IMR-90 (cell line): ENCODE data around the gene RLN3. TPM values are rescaled to one million over a fixed set of nuclear protein-coding genes. Genes with fewer than 3 reads are reported as not detected.
"Not testable (repeated sequence)": the region's sequence is repeated elsewhere in the genome, so short reads cannot be mapped to it uniquely, and the experiment has no call there.

ENCODE experiments used
- ATAC-seq: fragments of 200-7000 bp; cut with Tn5 transposase; 2 replicates; pipeline ENCODE4 v1.9.1; 2020; ENCODE audit warnings: low read depth, mild to moderate bottlenecking, moderate library complexity
- BruUV-seq: library from RNA; stranded (reverse); fragments of 400-500 nt; replicated peaks from 2 replicates; lab custom pipeline; 2021; lab: Mats Ljungman, UMichigan
- CTCF ChIA-PET: fragments of 300-600 bp; formaldehyde crosslinking; extraction: SDS; loops from one replicate; lab custom pipeline; 2021; ENCODE audit warnings: antibody characterized with exemption; lab: Yijun Ruan, JAX
- POLR2A ChIA-PET: fragments of 300-600 bp; sonication (Branson Sonifier 250); formaldehyde crosslinking; loops from one replicate; lab custom pipeline; 2022; ENCODE audit warnings: antibody characterized with exemption; ENCODE audit not compliant: unreplicated experiment; lab: Charles Lee
- DNase-seq: peaks from one replicate; pipeline ENCODE4 v3.0.0; 2013
- H2AFZ ChIP-seq: replicated peaks from 2 replicates; pipeline ENCODE3; 2013; ENCODE audit warnings: low read length, mild to moderate bottlenecking; ENCODE audit not compliant: poor library complexity
- H2AK5ac ChIP-seq: 2 replicates; pipeline ENCODE4 v1.6.1; 2013; ENCODE audit warnings: low read depth, low read length, inconsistent platforms
- H2AK9ac ChIP-seq: replicated peaks from 2 replicates; pipeline ENCODE3; 2013; ENCODE audit warnings: mild to moderate bottlenecking, low read depth, low read length, moderate library complexity; ENCODE audit not compliant: poor library complexity
- H2BK120ac ChIP-seq: 2 replicates; pipeline ENCODE4 v1.6.1; 2013; ENCODE audit warnings: low read depth, low read length, inconsistent platforms
- H2BK15ac ChIP-seq: 3 replicates; pipeline ENCODE4 v1.6.1; 2013; ENCODE audit warnings: low read depth, low read length, inconsistent platforms
- H2BK20ac ChIP-seq: 2 replicates; pipeline ENCODE4 v1.6.1; 2013; ENCODE audit warnings: low read depth, mild to moderate bottlenecking, inconsistent platforms, low read length, moderate library complexity
- H2BK5ac ChIP-seq: 2 replicates; pipeline ENCODE4 v1.6.1; 2013; ENCODE audit warnings: mild to moderate bottlenecking, low read depth, low read length, inconsistent platforms; ENCODE audit not compliant: poor library complexity, severe bottlenecking
- H3K14ac ChIP-seq: replicated peaks from 2 replicates; pipeline ENCODE4 v1.6.1; 2013; ENCODE audit warnings: low read depth, low read length, inconsistent platforms
- H3K18ac ChIP-seq: 2 replicates; pipeline ENCODE4 v1.6.1; 2013; ENCODE audit warnings: low read depth, low read length, control low read depth
- H3K23ac ChIP-seq: 2 replicates; pipeline ENCODE4 v1.6.1; 2013; ENCODE audit warnings: low read depth, low read length, inconsistent platforms
- H3K27ac ChIP-seq: 2 replicates; pipeline ENCODE4 v1.5.1; 2013; ENCODE audit warnings: mild to moderate bottlenecking, control low read depth, low read length; ENCODE audit not compliant: insufficient read depth
- H3K27me3 ChIP-seq: 2 replicates; pipeline ENCODE4 v1.6.1; 2013; ENCODE audit warnings: low read length; ENCODE audit not compliant: control insufficient read depth, insufficient read depth
- H3K36me3 ChIP-seq: 2 replicates; pipeline ENCODE4 v1.6.1; 2013; ENCODE audit warnings: low read length, mixed read lengths; ENCODE audit not compliant: control insufficient read depth, insufficient read depth
- H3K4ac ChIP-seq: 2 replicates; pipeline ENCODE4 v1.6.1; 2013; ENCODE audit warnings: low read depth, low read length, inconsistent platforms
- H3K4me1 ChIP-seq: 2 replicates; pipeline ENCODE4 v1.6.1; 2013; ENCODE audit warnings: low read length, mixed read lengths; ENCODE audit not compliant: control insufficient read depth, insufficient read depth
- H3K4me2 ChIP-seq: 2 replicates; pipeline ENCODE4 v1.6.1; 2013; ENCODE audit warnings: low read depth, mild to moderate bottlenecking, control low read depth, low read length, moderate library complexity
- H3K4me3 ChIP-seq: 2 replicates; pipeline ENCODE4 v1.5.1; 2013; ENCODE audit warnings: low read depth, mild to moderate bottlenecking, control low read depth, low read length, moderate library complexity; ENCODE audit not compliant: insufficient read depth
- H3K56ac ChIP-seq: 2 replicates; pipeline ENCODE4 v1.6.1; 2013; ENCODE audit warnings: low read length, inconsistent platforms; ENCODE audit not compliant: insufficient read depth; ENCODE audit errors: extremely low read depth
- H3K79me1 ChIP-seq, 2 experiments: 2 replicates each; pipeline ENCODE4 v1.6.1; 2013; ENCODE audit warnings: low read length in 2 of 2, inconsistent platforms in 1 of 2, low read depth in 1 of 2
- H3K9ac ChIP-seq: 2 replicates; pipeline ENCODE4 v1.6.1; 2013; ENCODE audit warnings: low read depth, low read length, control low read depth
- H3K9me1 ChIP-seq: 2 replicates; pipeline ENCODE4 v1.6.1; 2013; ENCODE audit warnings: low read length, inconsistent platforms; ENCODE audit not compliant: insufficient read depth
- H3K9me3 ChIP-seq: 2 replicates; pipeline ENCODE4 v1.6.1; 2013; ENCODE audit warnings: low read length; ENCODE audit not compliant: control insufficient read depth, insufficient read depth
- H4K20me1 ChIP-seq: 2 replicates; pipeline ENCODE4 v1.6.1; 2013; ENCODE audit warnings: low read length, inconsistent platforms; ENCODE audit not compliant: insufficient read depth
- H4K5ac ChIP-seq: 2 replicates; pipeline ENCODE4 v1.6.1; 2013; ENCODE audit warnings: mild to moderate bottlenecking, low read depth, low read length, control low read depth
- H4K8ac ChIP-seq, 2 experiments: 2 replicates each; pipeline ENCODE4 v1.6.1; 2013; ENCODE audit warnings: low read depth in 2 of 2, low read length in 2 of 2, control low read depth in 1 of 2, inconsistent platforms in 1 of 2
- H4K91ac ChIP-seq: 2 replicates; pipeline ENCODE4 v1.6.1; 2013; ENCODE audit warnings: low read depth, low read length, inconsistent platforms; ENCODE audit not compliant: insufficient read depth
- WGBS, 2 experiments: methylation state at CpG; one replicate each; pipeline versions ENCODE4 v1.1.5 to v1.1.7; 2013; ENCODE audit warnings: missing lambda C conversion rate in 2 of 2; ENCODE audit not compliant: insufficient read length in 1 of 2; ENCODE audit errors: extremely low coverage in 2 of 2; 5-methylcytosine and 5-hydroxymethylcytosine counted together
- dilution Hi-C: fragments of 300-500 bp; cut with HindIII; formaldehyde crosslinking; loops from one replicate; pipeline ENCODE4 v1.14.3; 2018; ENCODE audit warnings: low sequenced_read_pairs; ENCODE audit not compliant: unreplicated experiment
- in situ Hi-C: fragments of 300-500 bp; cut with MboI; formaldehyde crosslinking; loops from 3 replicates; pipeline ENCODE4 v1.14.3; 2019; ENCODE audit warnings: low sequenced_read_pairs, inconsistent platforms, mixed read lengths
- intact Hi-C: fragments of 100-400 bp; cut with micrococcal nuclease; formaldehyde crosslinking; loops from 2 replicates; pipeline ENCODE4 v1.10.0; 2022
- polyA plus RNA-seq, 3 experiments: library from polyadenylated mRNA; depleted of rRNA; stranded (reverse); fragments of >200 nt; gene quantifications; 2 replicates each; pipeline ENCODE4 v1.2.3, GENCODE V29; 2012; ENCODE audit warnings: low replicate concordance in 1 of 3
- total RNA-seq: library from RNA; depleted of rRNA; stranded (reverse); fragments of >200 nt; gene quantifications from 2 replicates; pipeline ENCODE4 v1.2.3, GENCODE V29; 2012

Gene RLN3
- total and polyA plus RNA-seq, 2 of the 4 experiments (the other 2 are of a cell fraction), result not detected

- H3K27me3 ChIP-seq, result peaks cover 30% of the 10 kb centered on the region
- H3K79me1 ChIP-seq, H4K20me1 ChIP-seq, H3K36me3 ChIP-seq, BruUV-seq, H3K4me1 ChIP-seq, H3K4me2 ChIP-seq, H4K5ac ChIP-seq, dilution Hi-C loops, H3K9me1 ChIP-seq, H3K18ac ChIP-seq, H3K4me3 ChIP-seq, H2BK5ac ChIP-seq, H2AFZ ChIP-seq, H4K8ac ChIP-seq, H3K27ac ChIP-seq, ATAC-seq, H3K4ac ChIP-seq, H3K9ac ChIP-seq, H2BK15ac ChIP-seq, H4K91ac ChIP-seq, H3K56ac ChIP-seq, CTCF ChIA-PET, POLR2A ChIA-PET, H3K14ac ChIP-seq, H2BK120ac ChIP-seq, H2BK20ac ChIP-seq, in situ Hi-C loops, H3K9me3 ChIP-seq, DNase-seq, H2AK9ac ChIP-seq, H3K23ac ChIP-seq, intact Hi-C loops, H2AK5ac ChIP-seq: not testable (repeated sequence)
- WGBS, 2 experiments, result no CpG with 5 or more reads among the region's 5 CpGs
Observed at GRCh38 chr19:14026652-14027192, 1.2 kb upstream of the RLN3 start.
